ENCODE data around the gene NFIB.

DNA sequence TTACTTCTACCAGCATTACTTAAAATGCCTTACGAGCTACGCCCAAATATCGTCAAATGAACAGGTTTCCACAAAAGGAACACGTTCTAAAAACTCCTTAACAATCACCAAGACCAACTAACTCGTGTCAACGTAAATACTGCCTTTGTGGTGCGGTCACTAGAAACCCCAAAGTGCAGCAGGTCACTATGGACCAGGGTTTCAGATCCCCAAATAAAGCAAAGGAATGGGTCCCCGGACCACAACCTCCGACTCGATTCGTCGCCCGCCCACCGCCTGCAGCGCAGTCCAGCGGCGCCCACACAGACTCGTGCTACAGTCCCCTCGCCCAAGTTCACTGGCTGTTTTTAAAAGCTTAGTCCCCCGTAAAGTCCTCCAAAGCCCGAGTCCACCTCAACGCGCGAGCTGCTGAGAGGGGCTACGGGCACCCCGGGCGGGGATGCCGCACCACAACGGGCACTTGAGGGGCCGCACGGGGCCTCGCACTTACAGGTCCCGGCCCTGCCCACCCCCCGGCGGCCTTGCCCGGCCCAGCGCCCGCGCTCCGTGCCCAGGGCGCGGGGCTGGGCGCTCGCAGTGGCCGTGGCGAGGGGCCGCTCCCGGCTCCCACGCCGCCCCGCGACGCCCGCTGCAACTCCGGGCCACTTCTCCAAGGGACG is 1.1 kb downstream of the NFIB start:
- TF ChIP-seq, protein P1, sequence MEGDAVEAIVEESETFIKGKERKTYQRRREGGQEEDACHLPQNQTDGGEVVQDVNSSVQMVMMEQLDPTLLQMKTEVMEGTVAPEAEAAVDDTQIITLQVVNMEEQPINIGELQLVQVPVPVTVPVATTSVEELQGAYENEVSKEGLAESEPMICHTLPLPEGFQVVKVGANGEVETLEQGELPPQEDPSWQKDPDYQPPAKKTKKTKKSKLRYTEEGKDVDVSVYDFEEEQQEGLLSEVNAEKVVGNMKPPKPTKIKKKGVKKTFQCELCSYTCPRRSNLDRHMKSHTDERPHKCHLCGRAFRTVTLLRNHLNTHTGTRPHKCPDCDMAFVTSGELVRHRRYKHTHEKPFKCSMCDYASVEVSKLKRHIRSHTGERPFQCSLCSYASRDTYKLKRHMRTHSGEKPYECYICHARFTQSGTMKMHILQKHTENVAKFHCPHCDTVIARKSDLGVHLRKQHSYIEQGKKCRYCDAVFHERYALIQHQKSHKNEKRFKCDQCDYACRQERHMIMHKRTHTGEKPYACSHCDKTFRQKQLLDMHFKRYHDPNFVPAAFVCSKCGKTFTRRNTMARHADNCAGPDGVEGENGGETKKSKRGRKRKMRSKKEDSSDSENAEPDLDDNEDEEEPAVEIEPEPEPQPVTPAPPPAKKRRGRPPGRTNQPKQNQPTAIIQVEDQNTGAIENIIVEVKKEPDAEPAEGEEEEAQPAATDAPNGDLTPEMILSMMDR (IDR thresholded peaks at IDR 0.05) = no peak
- no peak for TF ChIP-seq POLR2AphosphoS5 (IDR thresholded peaks at IDR 0.05)
